Upper lobe of left lung (tissue), 4 donors: ENCODE results near the gene FA2H.

Experiments
- EP300 ChIP-seq, 4 donors: sonication (generic); formaldehyde crosslinking; IDR thresholded peaks; one replicate each; pipeline ENCODE4 v1.5.1; 2017; ENCODE audit warnings: antibody characterized with exemption in 4 of 4, control low read depth in 2 of 4
- POLR2A ChIP-seq, 4 donors: fragments of 450-650 bp; IDR thresholded peaks; one replicate each; pipeline ENCODE4 v1.5.1; 2016 to 2017; ENCODE audit warnings: antibody characterized with exemption in 4 of 4, mild to moderate bottlenecking in 2 of 4
- TF ChIP-seq, protein P1 (sequence below), 6 experiments: fragments of 450-650 bp in 4 of 6; fragments of 200-600 bp in 2 of 6; sonication (generic) in 2 of 6; IDR thresholded peaks; one replicate each; pipeline ENCODE4 v1.5.1; 2016 to 2019; ENCODE audit warnings: antibody characterized with exemption in 6 of 6

DNA sequence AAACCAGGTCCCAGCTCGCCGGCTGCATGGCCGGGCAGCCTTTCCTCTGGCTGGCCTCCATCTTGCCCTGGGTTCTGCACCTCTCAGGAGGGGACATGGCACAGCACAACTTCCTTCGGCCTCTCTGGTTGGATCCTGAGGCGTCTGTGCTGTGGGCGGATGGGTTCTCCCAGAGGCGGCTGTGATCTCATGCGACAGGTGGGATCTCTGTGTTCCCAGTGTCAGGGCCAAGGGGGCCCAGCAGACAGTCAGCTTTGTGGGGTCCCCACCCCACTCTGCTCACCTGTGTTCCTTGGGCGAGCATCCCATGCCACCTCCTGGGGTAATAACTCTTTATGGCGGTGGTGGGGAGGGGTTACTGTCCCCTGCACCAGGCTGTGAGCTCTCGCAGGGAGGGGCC is 35.8 kb downstream of the FA2H start:
- TF ChIP-seq, protein P1, sequence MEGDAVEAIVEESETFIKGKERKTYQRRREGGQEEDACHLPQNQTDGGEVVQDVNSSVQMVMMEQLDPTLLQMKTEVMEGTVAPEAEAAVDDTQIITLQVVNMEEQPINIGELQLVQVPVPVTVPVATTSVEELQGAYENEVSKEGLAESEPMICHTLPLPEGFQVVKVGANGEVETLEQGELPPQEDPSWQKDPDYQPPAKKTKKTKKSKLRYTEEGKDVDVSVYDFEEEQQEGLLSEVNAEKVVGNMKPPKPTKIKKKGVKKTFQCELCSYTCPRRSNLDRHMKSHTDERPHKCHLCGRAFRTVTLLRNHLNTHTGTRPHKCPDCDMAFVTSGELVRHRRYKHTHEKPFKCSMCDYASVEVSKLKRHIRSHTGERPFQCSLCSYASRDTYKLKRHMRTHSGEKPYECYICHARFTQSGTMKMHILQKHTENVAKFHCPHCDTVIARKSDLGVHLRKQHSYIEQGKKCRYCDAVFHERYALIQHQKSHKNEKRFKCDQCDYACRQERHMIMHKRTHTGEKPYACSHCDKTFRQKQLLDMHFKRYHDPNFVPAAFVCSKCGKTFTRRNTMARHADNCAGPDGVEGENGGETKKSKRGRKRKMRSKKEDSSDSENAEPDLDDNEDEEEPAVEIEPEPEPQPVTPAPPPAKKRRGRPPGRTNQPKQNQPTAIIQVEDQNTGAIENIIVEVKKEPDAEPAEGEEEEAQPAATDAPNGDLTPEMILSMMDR (IDR thresholded peaks at IDR 0.05) = no peak
- no peak for TF ChIP-seq POLR2A (IDR thresholded peaks at IDR 0.05)
- no peak for TF ChIP-seq EP300 (IDR thresholded peaks at IDR 0.05)
